ENCODE data around the gene PKD2L2. TPM values are rescaled to one million over a fixed set of nuclear protein-coding genes. Genes with fewer than 3 reads are reported as not detected.
"Not testable (repeated sequence)": the region's sequence is repeated elsewhere in the genome, so short reads cannot be mapped to it uniquely, and the experiment has no call there.

Gene PKD2L2
- not detected in 2 replicates for total RNA-seq (2014; rRNA removed; shearing (Covaris generic))

- peak; percentile 86 for DNase-seq (ENCODE audit: low spot score)
- in situ Hi-C loops (cut with HindIII; ENCODE audit: low sequenced_read_pairs): no loop called here
Measured at GRCh38 chr5:137888863-137889759, at the start of gene PKD2L2. Gene PKD2L2 (plus strand): TSS chr5:137889457. CDS start chr5:137889492, 35 bp downstream.

- no peak for DNase-seq (ENCODE audit: low spot score)
- in situ Hi-C loops (cut with HindIII; ENCODE audit: low sequenced_read_pairs): no loop called here
Measured at GRCh38 chr5:137842296-137842695, 47.0 kb upstream of the PKD2L2 start.

- in situ Hi-C loops (cut with HindIII; ENCODE audit: low sequenced_read_pairs): no loop called here
- DNase-seq (ENCODE audit: low spot score): no peak
Measured at GRCh38 chr5:137843676-137844299, 45.5 kb upstream of the PKD2L2 start.

GRCh38 chr5:137845472-137845871 lies 43.8 kb upstream of the PKD2L2 start:
- in situ Hi-C loops (cut with HindIII; ENCODE audit: low sequenced_read_pairs): no loop called here

GRCh38 chr5:137847687-137848086 lies 41.6 kb upstream of the PKD2L2 start:
- in situ Hi-C loops (cut with HindIII; ENCODE audit: low sequenced_read_pairs): no loop called here
- DNase-seq (ENCODE audit: low spot score): no peak

More at GRCh38 chr5:137845472-137845871, 43.8 kb upstream of the PKD2L2 start:
- no peak for DNase-seq (ENCODE audit: low spot score)

GRCh38 chr5:137853165-137853564 lies 36.1 kb upstream of the PKD2L2 start:
- in situ Hi-C loops (cut with HindIII; ENCODE audit: low sequenced_read_pairs); DNase-seq (ENCODE audit: low spot score): not testable (repeated sequence)

GRCh38 chr5:137856201-137856600 lies 33.1 kb upstream of the PKD2L2 start:
- in situ Hi-C loops (cut with HindIII; ENCODE audit: low sequenced_read_pairs): no loop called here
- DNase-seq (ENCODE audit: low spot score): no peak

- in situ Hi-C loops (cut with HindIII; ENCODE audit: low sequenced_read_pairs): no loop called here
Measured at GRCh38 chr5:137856916-137857862, 32.1 kb upstream of the PKD2L2 start.

GRCh38 chr5:137858223-137858916 lies 30.9 kb upstream of the PKD2L2 start:
- no peak for DNase-seq (ENCODE audit: low spot score)
- in situ Hi-C loops (cut with HindIII; ENCODE audit: low sequenced_read_pairs): no loop called here

More at GRCh38 chr5:137856916-137857862, 32.1 kb upstream of the PKD2L2 start:
- DNase-seq (ENCODE audit: low spot score): no peak

GRCh38 chr5:137858954-137859353 lies 30.3 kb upstream of the PKD2L2 start:
- no peak for DNase-seq (ENCODE audit: low spot score)
- in situ Hi-C loops (cut with HindIII; ENCODE audit: low sequenced_read_pairs): no loop called here

- no peak for DNase-seq (ENCODE audit: low spot score)
- in situ Hi-C loops (cut with HindIII; ENCODE audit: low sequenced_read_pairs): no loop called here
Measured at GRCh38 chr5:137862251-137862650, 27.0 kb upstream of the PKD2L2 start.

GRCh38 chr5:137863653-137864052 lies 25.6 kb upstream of the PKD2L2 start:
- in situ Hi-C loops (cut with HindIII; ENCODE audit: low sequenced_read_pairs): not testable (repeated sequence)

GRCh38 chr5:137866541-137867388 lies 22.5 kb upstream of the PKD2L2 start:
- in situ Hi-C loops (cut with HindIII; ENCODE audit: low sequenced_read_pairs): no loop called here
- DNase-seq (ENCODE audit: low spot score): no peak

More at GRCh38 chr5:137863653-137864052, 25.6 kb upstream of the PKD2L2 start:
- DNase-seq (ENCODE audit: low spot score): not testable (repeated sequence)

GRCh38 chr5:137867664-137868063 lies 21.6 kb upstream of the PKD2L2 start, which contains the start of gene MYOT:
Gene MYOT (plus strand): TSS chr5:137867860. CDS start chr5:137870652, 2,792 bp downstream.
- in situ Hi-C loops (cut with HindIII; ENCODE audit: low sequenced_read_pairs): no loop called here
- DNase-seq (ENCODE audit: low spot score): no peak

GRCh38 chr5:137870647-137871339 lies 18.5 kb upstream of the PKD2L2 start:
- no peak for DNase-seq (ENCODE audit: low spot score)
- in situ Hi-C loops (cut with HindIII; ENCODE audit: low sequenced_read_pairs): no loop called here

GRCh38 chr5:137871571-137871970 lies 17.7 kb upstream of the PKD2L2 start:
- in situ Hi-C loops (cut with HindIII; ENCODE audit: low sequenced_read_pairs): no loop called here
- no peak for DNase-seq (ENCODE audit: low spot score)

- in situ Hi-C loops (cut with HindIII; ENCODE audit: low sequenced_read_pairs): no loop called here
- DNase-seq (ENCODE audit: low spot score): no peak
Measured at GRCh38 chr5:137872466-137872865, 16.8 kb upstream of the PKD2L2 start.
